ENCODE results near the gene PPP4R1. TPM values are rescaled to one million over a fixed set of nuclear protein-coding genes. Genes with fewer than 3 reads are reported as not detected.

Gene PPP4R1
- total and polyA plus RNA-seq, 2 of the 4 experiments (the other 2 are of a cell fraction), result 80.6 to 123 TPM

GRCh38 chr18:9507565-9508088, 106.7 kb downstream of the PPP4R1 start:
- no peak overlapping the region for H2AFZ ChIP-seq (replicated peaks; ENCODE audit: low read length, poor library complexity)
- TF ChIP-seq NFE2L2 (IDR thresholded peaks at IDR 0.05; ENCODE audit: low read depth, low read length) (no peak), RCOR1 (IDR thresholded peaks at IDR 0.05; ENCODE audit: insufficient replicate concordance, low read length) (no peak), MAZ (IDR thresholded peaks at IDR 0.05; ENCODE audit: borderline replicate concordance, low read depth, low read length) (no peak), FOS (IDR thresholded peaks at IDR 0.05; ENCODE audit: low read depth, low read length) (no peak), RFX5 (IDR thresholded peaks at IDR 0.05; ENCODE audit: low read depth, low read length) (no peak), USF2 (IDR thresholded peaks at IDR 0.05; ENCODE audit: low read depth, low read length) (no peak), RAD21 (IDR thresholded peaks at IDR 0.05; ENCODE audit: low read length) (no peak), BHLHE40 (IDR thresholded peaks at IDR 0.05; ENCODE audit: low read depth, low read length) (no peak), CHD1 (IDR thresholded peaks at IDR 0.05; ENCODE audit: low read depth, low read length) (no peak)
- TF ChIP-seq, protein P1, sequence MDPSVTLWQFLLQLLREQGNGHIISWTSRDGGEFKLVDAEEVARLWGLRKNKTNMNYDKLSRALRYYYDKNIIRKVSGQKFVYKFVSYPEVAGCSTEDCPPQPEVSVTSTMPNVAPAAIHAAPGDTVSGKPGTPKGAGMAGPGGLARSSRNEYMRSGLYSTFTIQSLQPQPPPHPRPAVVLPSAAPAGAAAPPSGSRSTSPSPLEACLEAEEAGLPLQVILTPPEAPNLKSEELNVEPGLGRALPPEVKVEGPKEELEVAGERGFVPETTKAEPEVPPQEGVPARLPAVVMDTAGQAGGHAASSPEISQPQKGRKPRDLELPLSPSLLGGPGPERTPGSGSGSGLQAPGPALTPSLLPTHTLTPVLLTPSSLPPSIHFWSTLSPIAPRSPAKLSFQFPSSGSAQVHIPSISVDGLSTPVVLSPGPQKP (IDR thresholded peaks at IDR 0.05; ENCODE audit: borderline replicate concordance, low read depth, low read length), result no peak
- TF ChIP-seq, protein P2, sequence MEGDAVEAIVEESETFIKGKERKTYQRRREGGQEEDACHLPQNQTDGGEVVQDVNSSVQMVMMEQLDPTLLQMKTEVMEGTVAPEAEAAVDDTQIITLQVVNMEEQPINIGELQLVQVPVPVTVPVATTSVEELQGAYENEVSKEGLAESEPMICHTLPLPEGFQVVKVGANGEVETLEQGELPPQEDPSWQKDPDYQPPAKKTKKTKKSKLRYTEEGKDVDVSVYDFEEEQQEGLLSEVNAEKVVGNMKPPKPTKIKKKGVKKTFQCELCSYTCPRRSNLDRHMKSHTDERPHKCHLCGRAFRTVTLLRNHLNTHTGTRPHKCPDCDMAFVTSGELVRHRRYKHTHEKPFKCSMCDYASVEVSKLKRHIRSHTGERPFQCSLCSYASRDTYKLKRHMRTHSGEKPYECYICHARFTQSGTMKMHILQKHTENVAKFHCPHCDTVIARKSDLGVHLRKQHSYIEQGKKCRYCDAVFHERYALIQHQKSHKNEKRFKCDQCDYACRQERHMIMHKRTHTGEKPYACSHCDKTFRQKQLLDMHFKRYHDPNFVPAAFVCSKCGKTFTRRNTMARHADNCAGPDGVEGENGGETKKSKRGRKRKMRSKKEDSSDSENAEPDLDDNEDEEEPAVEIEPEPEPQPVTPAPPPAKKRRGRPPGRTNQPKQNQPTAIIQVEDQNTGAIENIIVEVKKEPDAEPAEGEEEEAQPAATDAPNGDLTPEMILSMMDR (conservative IDR thresholded peaks at IDR 0.05; ENCODE audit: low read depth, low read length), result no peak
- H3K4me3 ChIP-seq (ENCODE audit: insufficient read depth, low read depth, low read length), result no peak overlapping the region
- ChIA-PET CTCF (no interaction called here), POLR2A (ENCODE audit: unreplicated experiment) (no interaction called here)
- H2BK15ac ChIP-seq (ENCODE audit: low read depth, low read length), result no peak overlapping the region
- H4K20me1 ChIP-seq (ENCODE audit: insufficient read depth, low read length), result peaks cover 17% of the 10 kb centered on the region
- H4K8ac ChIP-seq (ENCODE audit: low read depth in 2 of 2, low read length in 2 of 2), result no peak overlapping the region
- H3K18ac ChIP-seq (ENCODE audit: low read depth, low read length), result no peak overlapping the region
- in situ Hi-C loops (cut with MboI; ENCODE audit: low sequenced_read_pairs), result no loop called here
- no peak overlapping the region for H2BK20ac ChIP-seq (ENCODE audit: low read depth, low read length)
- peaks cover under 1% of the 10 kb centered on the region; the same call in 1 of the 2 replicates for H3K9me3 ChIP-seq (ENCODE audit: control insufficient read depth, insufficient read depth, low read length)
- BruUV-seq (replicated peaks), result no TSS peak
- no peak overlapping the region for H3K9ac ChIP-seq (ENCODE audit: low read depth, low read length)
- H2AK9ac ChIP-seq (replicated peaks; ENCODE audit: low read depth, low read length, poor library complexity), result no peak overlapping the region
- H3K27me3 ChIP-seq (ENCODE audit: control insufficient read depth, insufficient read depth, low read length), result no peaks in the 10 kb centered on the region
- H3K4me2 ChIP-seq (ENCODE audit: low read depth, low read length), result no peak overlapping the region
- H3K4ac ChIP-seq (ENCODE audit: low read depth, low read length), result no peak overlapping the region
- WGBS, 2 experiments (ENCODE audit: extremely low coverage in 2 of 2, insufficient read length in 1 of 2), result 60% methylated on average over 1 of the region's 2 CpGs; no CpG with 5 or more reads in 1 of the 2 experiments
- H3K4me1 ChIP-seq (ENCODE audit: control insufficient read depth, insufficient read depth, low read length), result peaks cover 14% of the 10 kb centered on the region
- H3K56ac ChIP-seq (ENCODE audit: extremely low read depth, insufficient read depth, low read length), result no peak overlapping the region
- H2BK5ac ChIP-seq (ENCODE audit: low read depth, low read length, poor library complexity, severe bottlenecking), result peak overlapping the region; percentile 26
- no peak overlapping the region for H3K27ac ChIP-seq (ENCODE audit: insufficient read depth, low read length)
- H4K5ac ChIP-seq (ENCODE audit: low read depth, low read length), result no peak overlapping the region
- no peak overlapping the region for H4K91ac ChIP-seq (ENCODE audit: insufficient read depth, low read depth, low read length)
- dilution Hi-C loops (cut with HindIII; ENCODE audit: low sequenced_read_pairs, unreplicated experiment), result no loop called here
- 0 out of 2 replicates have a peak, but pooled peaks cover 2% of the 10 kb centered on the region for H3K9me1 ChIP-seq (ENCODE audit: insufficient read depth, low read length)
- H3K23ac ChIP-seq (ENCODE audit: low read depth, low read length), result peak overlapping the region; percentile 53; the same call in 1 of the 2 replicates
- no peak overlapping the region; the same call in 1 of the 2 replicates for H2BK120ac ChIP-seq (ENCODE audit: low read depth, low read length)
- 0 out of 2 replicates have a peak overlapping the region, but pooled peaks have one; percentile 17 for H2AK5ac ChIP-seq (ENCODE audit: low read depth, low read length)
- intact Hi-C loops (cut with micrococcal nuclease), result no loop called here
- ATAC-seq (ENCODE audit: low read depth) (no peak), DNase-seq (no peak)
- peak overlapping the region; percentile 72; the same call in 1 of the 2 replicates for H3K14ac ChIP-seq (replicated peaks; ENCODE audit: low read depth, low read length)
- H3K36me3 ChIP-seq (ENCODE audit: control insufficient read depth, insufficient read depth, low read length), result 0 out of 2 replicates have a peak, but pooled peaks cover 2% of the 10 kb centered on the region
- H3K79me1 ChIP-seq (ENCODE audit: low read depth in 1 of 2, low read length in 2 of 2), result peaks cover 34 to 43% of the 10 kb centered on the region in 2 experiments
